Activated CD4-positive, alpha-beta memory T cell treated with anti-CD3 and anti-CD28 coated beads for 36 hours (primary cell): ENCODE measurements around the gene GPT2. TPM values are rescaled to one million over a fixed set of nuclear protein-coding genes. Genes with fewer than 3 reads are reported as not detected.
"Not testable (repeated sequence)": the region's sequence is repeated elsewhere in the genome, so short reads cannot be mapped to it uniquely, and the experiment has no call there.

ENCODE experiments used
- CTCF ChIA-PET: fragments of 350-600 bp; sonication (Branson Sonifier 250); formaldehyde crosslinking; loops from one replicate; lab custom pipeline; 2021; ENCODE audit warnings: antibody characterized with exemption, inconsistent platforms; lab: Charles Lee
- POLR2A ChIA-PET: fragments of 350-600 bp; sonication (Branson Sonifier 250); formaldehyde crosslinking; loops from one replicate; lab custom pipeline; 2021; ENCODE audit warnings: antibody characterized with exemption; lab: Charles Lee
- DNase-seq: peaks from one replicate; pipeline ENCODE4 v3.0.0-alpha.2; 2020
- H3K27ac Mint-ChIP-seq: one replicate; pipeline ENCODE4 v1.8.0; 2021; ENCODE audit warnings: mixed read lengths
- H3K27me3 Mint-ChIP-seq: one replicate; pipeline ENCODE4 v1.8.0; 2021; ENCODE audit warnings: mixed read lengths
- H3K36me3 Mint-ChIP-seq: one replicate; pipeline ENCODE4 v1.8.0; 2021; ENCODE audit warnings: mixed read lengths
- H3K4me1 Mint-ChIP-seq: one replicate; pipeline ENCODE4 v1.8.0; 2021; ENCODE audit warnings: low read depth, mixed read lengths
- H3K4me3 Mint-ChIP-seq: one replicate; pipeline ENCODE4 v1.8.0; 2021; ENCODE audit warnings: mild to moderate bottlenecking, mixed read lengths
- H3K9me3 Mint-ChIP-seq: one replicate; pipeline ENCODE4 v1.8.0; 2021; ENCODE audit warnings: mixed read lengths
- intact Hi-C: fragments of 100-400 bp; cut with micrococcal nuclease; formaldehyde crosslinking; loops from one replicate; pipeline ENCODE4 v1.15.1; 2023
- total RNA-seq, 2 experiments: library from RNA; stranded (reverse); gene quantifications; one replicate each; pipeline ENCODE4 v1.2.3, GENCODE V29; 2021

Gene GPT2
- total RNA-seq, 2 experiments from 2014 or later = 20.2 to 23.1 TPM

DNA sequence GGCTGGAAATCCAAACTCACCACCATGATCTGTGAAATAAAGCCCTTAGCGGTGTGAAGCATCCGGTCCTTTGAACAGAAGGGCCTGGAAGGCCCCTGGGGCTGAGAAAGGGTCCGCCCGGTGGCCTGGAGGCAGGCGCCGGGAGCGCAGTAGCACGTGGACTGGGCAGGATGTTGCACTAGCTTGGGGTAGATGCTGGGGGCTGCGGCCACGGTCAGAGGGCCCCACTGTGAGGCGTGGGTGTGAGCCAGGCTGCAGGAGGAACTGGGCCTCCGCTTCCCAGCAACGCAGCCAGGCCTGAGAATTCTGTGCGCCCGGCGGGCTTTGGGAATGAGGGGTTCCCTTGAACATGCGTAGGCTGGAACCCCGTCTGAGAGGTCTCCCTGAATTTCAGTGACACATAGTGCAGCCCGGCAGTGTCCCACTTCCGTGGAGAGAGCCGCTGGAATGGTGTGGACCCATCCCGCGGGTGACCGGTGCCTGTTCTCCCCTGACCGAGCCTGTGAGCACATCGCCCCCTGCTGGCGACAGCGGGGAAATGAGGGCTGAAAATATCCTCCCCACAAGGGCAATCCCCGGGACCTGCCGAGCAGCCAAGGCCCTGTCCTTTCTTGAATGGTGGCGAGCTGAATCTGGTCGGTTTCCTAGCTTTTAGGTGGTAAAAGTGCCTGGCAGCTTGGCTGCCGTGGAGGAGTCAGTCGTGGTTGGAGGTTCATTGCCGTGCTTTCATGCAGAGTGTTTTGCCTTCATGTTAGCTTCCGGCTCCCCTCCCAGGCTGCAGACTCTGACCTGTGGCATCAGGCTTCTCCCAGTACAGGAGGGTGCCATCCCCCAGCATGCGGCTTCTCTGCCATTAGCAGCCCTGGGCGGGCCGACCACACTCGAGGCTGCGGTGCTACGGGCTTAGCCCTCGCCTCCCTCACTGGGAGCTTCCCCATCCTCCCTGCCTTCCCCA, 45.5 kb downstream of the GPT2 start:
- no peak overlapping the region for H3K27ac Mint-ChIP-seq
- DNase-seq = peak; percentile 82
- no peak overlapping the region for H3K4me3 Mint-ChIP-seq
- intact Hi-C loops = loop anchor here (1.0 to 10.0 kb wide), 3 partner anchors 75 to 375 kb away; no protein-coding TSS in a partner anchor
- H3K36me3 Mint-ChIP-seq = peaks cover 14% of the 10 kb centered on the region
- no peaks in the 10 kb centered on the region for H3K4me1 Mint-ChIP-seq
- CTCF ChIA-PET = interaction anchor here (0.6 to 7.7 kb wide), 36 partner anchors 9 to 1095 kb away, joined by 3 to 59 read pairs (median 4); partner anchors contain the start of genes C16orf87 and ORC6
- POLR2A ChIA-PET = interaction anchor here (1.1 kb wide), 1 partner anchor 45 kb away, joined by 3 read pairs; no protein-coding TSS in a partner anchor
- no peaks in the 10 kb centered on the region for H3K27me3 Mint-ChIP-seq
- H3K9me3 Mint-ChIP-seq = no peaks in the 10 kb centered on the region

DNA sequence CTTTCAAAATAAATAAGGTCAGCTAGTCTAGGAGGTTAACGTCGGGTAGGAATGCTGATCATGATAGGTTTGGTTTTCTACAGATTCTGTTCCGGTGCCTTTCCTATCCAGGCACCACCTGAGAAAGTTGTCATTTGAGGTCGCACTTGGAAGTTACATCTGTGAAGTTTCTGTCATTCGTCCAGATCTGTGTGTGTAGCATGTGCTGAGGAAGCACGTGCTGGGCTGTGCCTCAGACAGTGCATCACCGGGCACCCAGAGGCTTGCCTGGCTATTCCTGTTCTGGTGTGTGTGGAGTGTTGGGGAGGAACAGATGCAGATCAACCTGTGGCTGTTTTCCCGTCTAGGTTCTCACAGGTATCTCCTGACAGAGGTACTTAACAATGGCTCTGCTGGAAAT, 46.7 kb downstream of the GPT2 start:
- Mint-ChIP-seq H3K27me3 (no peaks in the 10 kb centered on the region), H3K4me1 (no peaks in the 10 kb centered on the region), H3K36me3 (peaks cover 14% of the 10 kb centered on the region), H3K4me3 (no peak overlapping the region), H3K27ac (no peak overlapping the region), H3K9me3 (no peaks in the 10 kb centered on the region)
- no peak for DNase-seq
- CTCF ChIA-PET = interaction anchor here (1.0 to 7.7 kb wide), 14 partner anchors 8 to 506 kb away, joined by 3 to 59 read pairs (median 6); partner anchors contain the start of gene C16orf87
- intact Hi-C loops = no loop called here
- POLR2A ChIA-PET = no interaction called here

GRCh38 chr16:46932802-46933201, 48.6 kb downstream of the GPT2 start:
- Mint-ChIP-seq H3K4me1 (no peaks in the 10 kb centered on the region), H3K9me3 (no peaks in the 10 kb centered on the region), H3K27ac (no peak overlapping the region), H3K36me3 (peaks cover 7% of the 10 kb centered on the region), H3K4me3 (no peak overlapping the region), H3K27me3 (no peaks in the 10 kb centered on the region)
- intact Hi-C loops = no loop called here
- DNase-seq = no peak
- ChIA-PET CTCF (interaction anchor here (0.6 to 0.7 kb wide), 2 partner anchors 178 to 257 kb away, joined by 3 read pairs; no protein-coding TSS in a partner anchor), POLR2A (no interaction called here)

DNA sequence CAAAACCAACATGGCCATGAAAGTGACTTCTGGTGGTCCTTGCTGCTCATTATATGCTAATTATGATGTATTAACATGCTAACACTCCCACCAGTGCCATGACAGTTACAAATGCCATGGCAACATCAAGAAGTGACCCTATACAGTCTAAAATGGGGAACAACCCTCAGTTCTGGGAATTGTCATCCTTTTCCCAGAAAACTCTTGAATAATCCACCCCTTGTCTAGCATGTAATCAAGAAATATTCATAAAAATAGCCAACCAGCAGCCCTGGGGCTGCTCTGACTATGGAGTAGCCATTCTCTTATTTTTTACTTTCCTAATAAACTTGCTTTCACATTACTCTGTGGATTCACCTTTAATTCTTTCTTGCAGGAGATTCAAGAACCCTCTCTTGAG, 53.4 kb downstream of the GPT2 start:
- CTCF ChIA-PET = no interaction called here
- Mint-ChIP-seq H3K4me1 (peaks cover 5% of the 10 kb centered on the region), H3K36me3 (no peaks in the 10 kb centered on the region), H3K27me3 (no peaks in the 10 kb centered on the region), H3K4me3 (no peak overlapping the region), H3K27ac (no peak overlapping the region), H3K9me3 (no peaks in the 10 kb centered on the region)
- POLR2A ChIA-PET = no interaction called here
- no peak for DNase-seq
- intact Hi-C loops = no loop called here

DNA sequence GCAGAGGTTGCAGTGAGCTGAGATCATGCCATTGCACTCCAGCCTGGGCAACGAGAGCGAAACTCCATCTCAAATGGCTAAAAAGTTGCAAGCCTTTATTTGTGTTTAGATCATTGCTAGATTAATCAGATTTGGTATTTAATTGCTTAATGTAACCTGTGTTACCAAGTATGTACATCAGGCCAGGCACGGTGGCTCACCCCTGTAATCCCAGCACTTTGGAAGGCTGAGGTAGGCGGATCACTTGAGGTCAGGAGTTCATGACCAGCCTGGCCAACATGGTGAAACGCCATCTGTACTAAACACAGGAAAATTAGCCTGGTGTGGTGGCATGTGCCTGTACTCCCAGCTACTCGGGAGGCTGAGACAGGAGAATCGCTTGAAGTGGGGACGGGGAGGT, 60.6 kb downstream of the GPT2 start:
- H3K27ac Mint-ChIP-seq, H3K4me3 Mint-ChIP-seq, POLR2A ChIA-PET, H3K27me3 Mint-ChIP-seq, DNase-seq, H3K36me3 Mint-ChIP-seq, H3K9me3 Mint-ChIP-seq: not testable (repeated sequence)
- intact Hi-C loops = loop anchor here (5.0 kb wide), 1 partner anchor 628 kb away; no protein-coding TSS in a partner anchor
- peaks cover 39% of the 10 kb centered on the region for H3K4me1 Mint-ChIP-seq
- CTCF ChIA-PET = interaction anchor here (2.0 kb wide), 1 partner anchor 15 kb away, joined by 7 read pairs; no protein-coding TSS in a partner anchor

DNA sequence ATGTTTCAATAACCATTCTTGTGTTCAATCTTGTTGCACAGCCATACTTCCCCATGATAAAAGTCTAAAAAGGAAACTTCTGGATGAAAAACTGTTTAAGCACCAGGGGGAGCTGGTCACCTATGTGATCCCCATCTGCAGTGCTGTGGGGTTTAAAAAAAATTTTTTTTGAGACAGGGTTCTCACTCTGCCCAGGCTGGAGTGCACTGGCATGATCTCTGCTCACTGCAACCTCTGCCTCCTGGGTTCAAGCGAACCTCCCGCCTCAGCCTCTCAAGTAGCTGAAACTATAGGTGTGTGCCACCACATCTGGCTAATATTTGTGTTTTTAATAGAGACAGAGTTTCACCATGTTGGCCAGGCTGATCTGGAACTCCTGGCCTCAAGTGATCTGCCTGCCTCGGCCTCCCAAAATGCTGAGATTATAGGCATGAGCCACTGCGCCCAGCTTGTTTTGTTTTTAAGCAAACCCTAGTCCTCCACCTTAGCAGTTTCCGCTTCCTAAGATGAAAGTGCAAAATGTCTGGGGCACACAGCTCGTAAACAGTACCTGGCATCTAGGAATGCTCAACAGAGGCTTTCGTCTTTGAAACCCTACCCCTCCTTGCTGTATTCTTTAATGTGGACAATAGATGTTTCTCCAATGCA, 63.9 kb downstream of the GPT2 start:
- H3K9me3 Mint-ChIP-seq = no peaks in the 10 kb centered on the region
- H3K4me3 Mint-ChIP-seq = no peak overlapping the region
- intact Hi-C loops = loop anchor here (2.0 to 5.0 kb wide), 2 partner anchors 624 to 1211 kb away; no protein-coding TSS in a partner anchor
- ChIA-PET POLR2A (interaction anchor here (0.6 to 4.6 kb wide), 2 partner anchors 26 to 60 kb away, joined by 4 to 36 read pairs; partner anchors contain the start of gene DNAJA2), CTCF (interaction anchor here (0.6 to 4.7 kb wide), 16 partner anchors 12 to 1217 kb away, joined by 3 to 30 read pairs (median 4); partner anchors contain the start of genes DNAJA2 and NETO2)
- H3K27ac Mint-ChIP-seq = peak overlapping the region; percentile 76
- H3K4me1 Mint-ChIP-seq = peaks cover 34% of the 10 kb centered on the region
- no peaks in the 10 kb centered on the region for H3K36me3 Mint-ChIP-seq
- H3K27me3 Mint-ChIP-seq = no peaks in the 10 kb centered on the region
- peak; percentile 57 for DNase-seq

GRCh38 chr16:46948548-46949166, 64.5 kb downstream of the GPT2 start:
- no peak overlapping the region for H3K4me3 Mint-ChIP-seq
- no peak for DNase-seq
- H3K9me3 Mint-ChIP-seq = no peaks in the 10 kb centered on the region
- H3K4me1 Mint-ChIP-seq = peaks cover 27% of the 10 kb centered on the region
- peak overlapping the region; percentile 76 for H3K27ac Mint-ChIP-seq
- H3K27me3 Mint-ChIP-seq = no peaks in the 10 kb centered on the region
- no peaks in the 10 kb centered on the region for H3K36me3 Mint-ChIP-seq
- intact Hi-C loops = loop anchor here (1.0 to 5.0 kb wide), 8 partner anchors 13 to 1210 kb away; partner anchors contain the start of gene C16orf87
- POLR2A ChIA-PET = interaction anchor here (0.6 to 4.6 kb wide), 3 partner anchors 25 to 120 kb away, joined by 3 to 36 read pairs (median 4); partner anchors contain the start of gene DNAJA2
- CTCF ChIA-PET = interaction anchor here (0.6 to 4.7 kb wide), 17 partner anchors 11 to 1216 kb away, joined by 3 to 30 read pairs (median 4); partner anchors contain the start of genes DNAJA2 and NETO2

DNA sequence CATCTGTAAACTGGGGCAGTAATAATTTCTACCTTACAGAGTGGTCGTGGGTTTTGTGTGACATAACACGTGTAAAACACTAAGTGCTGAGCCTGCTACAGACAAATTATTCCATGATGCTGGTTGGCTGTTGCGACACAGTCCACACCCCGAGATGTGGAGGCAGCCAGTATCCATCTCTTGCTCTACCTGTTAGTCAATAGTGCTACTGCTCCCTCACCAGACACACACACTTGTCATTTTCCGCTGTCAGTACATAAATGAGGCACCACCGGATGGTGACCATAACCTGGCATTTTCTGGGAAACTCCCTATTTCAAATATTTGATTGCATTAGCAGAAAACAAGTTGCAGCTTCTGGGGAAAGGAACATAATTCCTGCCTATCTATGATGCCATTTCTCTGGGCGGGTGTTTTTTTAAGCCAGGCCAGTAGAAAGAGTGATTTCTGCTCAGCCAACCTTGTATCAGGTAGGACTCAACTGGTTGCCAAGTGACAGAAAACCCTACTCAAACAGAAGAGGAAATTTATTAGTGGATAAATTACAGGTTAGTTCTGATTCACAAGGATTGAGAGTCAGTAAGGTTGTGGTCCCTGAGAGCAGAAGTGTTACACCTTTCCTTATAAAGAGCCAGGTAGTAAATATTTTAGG, 65.2 kb downstream of the GPT2 start:
- CTCF ChIA-PET = interaction anchor here (0.6 to 4.7 kb wide), 8 partner anchors 13 to 1215 kb away, joined by 3 to 30 read pairs (median 12); partner anchors contain the start of genes DNAJA2 and NETO2
- intact Hi-C loops = loop anchor here (1.0 to 5.0 kb wide), 8 partner anchors 12 to 1209 kb away; partner anchors contain the start of gene C16orf87
- POLR2A ChIA-PET = interaction anchor here (0.6 to 4.6 kb wide), 3 partner anchors 24 to 514 kb away, joined by 3 to 36 read pairs (median 3); partner anchors contain the start of gene DNAJA2
- no peaks in the 10 kb centered on the region for H3K9me3 Mint-ChIP-seq
- DNase-seq = peak; percentile 84
- peaks cover 26% of the 10 kb centered on the region for H3K4me1 Mint-ChIP-seq
- H3K36me3 Mint-ChIP-seq = peaks cover 2% of the 10 kb centered on the region
- H3K27ac Mint-ChIP-seq = peak overlapping the region; percentile 76
- H3K4me3 Mint-ChIP-seq = no peak overlapping the region
- no peaks in the 10 kb centered on the region for H3K27me3 Mint-ChIP-seq

- intact Hi-C loops = no loop called here
- Mint-ChIP-seq H3K4me3 (no peak overlapping the region), H3K9me3 (no peaks in the 10 kb centered on the region), H3K4me1 (peaks cover 26% of the 10 kb centered on the region), H3K27ac (peak overlapping the region; percentile 76), H3K27me3 (no peaks in the 10 kb centered on the region), H3K36me3 (peaks cover 6% of the 10 kb centered on the region)
- ChIA-PET POLR2A (interaction anchor here (0.6 to 4.6 kb wide), 3 partner anchors 11 to 513 kb away, joined by 3 to 36 read pairs (median 3); partner anchors contain the start of gene DNAJA2), CTCF (interaction anchor here (2.2 to 4.7 kb wide), 3 partner anchors 23 to 1207 kb away, joined by 5 to 30 read pairs (median 17); partner anchors contain the start of gene DNAJA2)
- no peak for DNase-seq
Measured at GRCh38 chr16:46950009-46950408, 65.8 kb downstream of the GPT2 start.

GRCh38 chr16:46954562-46954961, 70.4 kb downstream of the GPT2 start:
- ChIA-PET POLR2A (no interaction called here), CTCF (no interaction called here)
- Mint-ChIP-seq H3K4me3 (no peak overlapping the region), H3K27ac (peak overlapping the region; percentile 67), H3K4me1 (peaks cover 23% of the 10 kb centered on the region), H3K9me3 (no peaks in the 10 kb centered on the region), H3K36me3 (peaks cover 34% of the 10 kb centered on the region), H3K27me3 (no peaks in the 10 kb centered on the region)
- DNase-seq = no peak
- intact Hi-C loops = no loop called here
